NCI-H1417 treated with DMSO at 0.1 percent for 48 hours (cell line): ENCODE data around the gene DUSP11.
A peak's percentile ranks its signal among the peaks of the same experiment; 100 is the strongest.
"Not testable (repeated sequence)": the region's sequence is repeated elsewhere in the genome, so short reads cannot be mapped to it uniquely, and the experiment has no call there.

ENCODE experiments used
- DNase-seq: peaks from one replicate; lab custom pipeline; 2025; lab: John Stamatoyannopoulos, UW

The DUSP11 gene

GRCh38 chr2:73779467-73780236 is at the start of gene DUSP11:
DUSP11 (minus strand) TSS chr2:73780103; CDS start chr2:73779974, 129 bp downstream.
- peak; percentile 84 for DNase-seq

- peak; percentile 87 for DNase-seq
Measured at GRCh38 chr2:73828818-73829570, 49.1 kb upstream of the DUSP11 start, which contains the start of gene STAMBP. STAMBP (plus strand) TSS chr2:73828961; CDS start chr2:73830857, 1,896 bp downstream.

GRCh38 chr2:73828389-73828817 is 48.5 kb upstream of the DUSP11 start:
- DNase-seq = no peak

GRCh38 chr2:73827660-73828388 is 47.9 kb upstream of the DUSP11 start:
- DNase-seq = no peak

- no peak for DNase-seq
Measured at GRCh38 chr2:73827018-73827417, 47.1 kb upstream of the DUSP11 start.

- no peak for DNase-seq
Measured at GRCh38 chr2:73825408-73825807, 45.5 kb upstream of the DUSP11 start.

GRCh38 chr2:73823916-73824523 is 44.1 kb upstream of the DUSP11 start:
- DNase-seq = peak; percentile 42

- DNase-seq = no peak
Measured at GRCh38 chr2:73823416-73823815, 43.5 kb upstream of the DUSP11 start.

GRCh38 chr2:73822991-73823390 is 43.1 kb upstream of the DUSP11 start:
- no peak for DNase-seq

GRCh38 chr2:73822276-73822675 is 42.4 kb upstream of the DUSP11 start:
- DNase-seq = no peak

- DNase-seq = no peak
Measured at GRCh38 chr2:73821669-73822068, 41.8 kb upstream of the DUSP11 start.

- DNase-seq = no peak
Measured at GRCh38 chr2:73821227-73821626, 41.3 kb upstream of the DUSP11 start.

- no peak for DNase-seq
Measured at GRCh38 chr2:73818296-73818695, 38.4 kb upstream of the DUSP11 start.

- no peak for DNase-seq
Measured at GRCh38 chr2:73812635-73813034, 32.7 kb upstream of the DUSP11 start.

GRCh38 chr2:73811878-73812277 is 32.0 kb upstream of the DUSP11 start:
- no peak for DNase-seq

- DNase-seq = not testable (repeated sequence)
Measured at GRCh38 chr2:73783883-73784282, 4.0 kb upstream of the DUSP11 start, which contains the start of gene C2orf78. C2orf78 (plus strand) TSS chr2:73784183; CDS start chr2:73784310, 127 bp downstream.

- DNase-seq = not testable (repeated sequence)
Measured at GRCh38 chr2:73783402-73783801, 3.5 kb upstream of the DUSP11 start.

GRCh38 chr2:73780237-73780582 is 307 bp upstream of the DUSP11 start:
- no peak for DNase-seq

GRCh38 chr2:73778867-73779466 is 936 bp downstream of the DUSP11 start:
- DNase-seq = not testable (repeated sequence)

- no peak for DNase-seq
Measured at GRCh38 chr2:73776869-73777519, 2.9 kb downstream of the DUSP11 start.

- no peak for DNase-seq
Measured at GRCh38 chr2:73776381-73776780, 3.5 kb downstream of the DUSP11 start.
